ENCODE data around the gene ELMO1.

ELMO1 gene

DNA sequence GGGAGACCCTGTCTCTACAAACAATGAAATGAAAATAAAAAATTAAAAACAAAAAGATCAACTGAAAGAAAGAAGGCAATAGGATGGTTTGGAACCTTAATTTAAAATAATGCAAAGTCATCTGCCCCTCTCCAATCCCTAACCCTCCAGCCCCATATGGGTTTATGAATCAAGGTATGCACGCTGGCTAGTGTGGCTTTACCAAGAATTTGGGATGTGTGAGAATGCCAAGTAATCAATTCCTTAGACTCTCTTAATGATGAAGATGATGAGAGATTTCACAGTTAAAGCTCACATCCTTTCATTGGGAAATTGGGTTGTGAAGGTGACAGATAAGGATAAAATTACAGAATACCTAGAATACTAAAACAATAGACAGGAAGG lies 577.3 kb downstream of the ELMO1 start:
- no peak for DNase-seq (ENCODE audit: low read depth)

DNA sequence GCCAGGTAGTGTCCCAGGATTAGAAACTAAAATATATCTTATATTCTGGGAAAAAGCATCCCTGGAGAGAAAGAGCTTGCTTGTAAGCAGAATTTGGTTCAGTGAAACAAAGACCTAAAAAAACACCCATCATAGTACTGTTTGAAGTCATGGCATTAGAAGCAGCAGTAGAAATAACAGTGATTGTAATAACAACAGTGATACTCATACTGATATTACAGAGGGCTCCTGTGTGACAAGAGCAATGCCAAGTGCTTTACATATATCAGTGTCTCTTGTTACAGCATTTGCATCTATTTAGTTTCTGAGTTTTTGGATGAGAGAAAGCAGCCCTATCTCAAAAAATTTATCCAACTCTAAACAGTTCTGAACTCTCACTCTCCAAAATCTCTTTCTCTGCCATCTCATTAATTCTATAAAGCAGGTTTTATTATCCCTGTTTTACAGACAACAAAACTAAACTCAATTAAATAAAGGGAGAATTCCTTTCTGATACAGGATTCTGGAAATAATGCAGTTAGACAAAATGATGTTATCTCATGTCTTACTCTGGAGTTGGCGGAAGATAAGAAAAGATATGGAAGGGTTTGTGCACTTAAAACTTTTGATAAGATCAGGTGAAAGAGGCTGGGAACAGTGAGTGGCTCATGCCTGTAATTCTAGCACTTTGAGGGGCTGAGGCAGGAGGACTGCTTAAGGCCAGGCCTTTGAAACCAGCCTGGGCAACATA lies 577.9 kb downstream of the ELMO1 start:
- no peak for DNase-seq (ENCODE audit: low read depth)

DNA sequence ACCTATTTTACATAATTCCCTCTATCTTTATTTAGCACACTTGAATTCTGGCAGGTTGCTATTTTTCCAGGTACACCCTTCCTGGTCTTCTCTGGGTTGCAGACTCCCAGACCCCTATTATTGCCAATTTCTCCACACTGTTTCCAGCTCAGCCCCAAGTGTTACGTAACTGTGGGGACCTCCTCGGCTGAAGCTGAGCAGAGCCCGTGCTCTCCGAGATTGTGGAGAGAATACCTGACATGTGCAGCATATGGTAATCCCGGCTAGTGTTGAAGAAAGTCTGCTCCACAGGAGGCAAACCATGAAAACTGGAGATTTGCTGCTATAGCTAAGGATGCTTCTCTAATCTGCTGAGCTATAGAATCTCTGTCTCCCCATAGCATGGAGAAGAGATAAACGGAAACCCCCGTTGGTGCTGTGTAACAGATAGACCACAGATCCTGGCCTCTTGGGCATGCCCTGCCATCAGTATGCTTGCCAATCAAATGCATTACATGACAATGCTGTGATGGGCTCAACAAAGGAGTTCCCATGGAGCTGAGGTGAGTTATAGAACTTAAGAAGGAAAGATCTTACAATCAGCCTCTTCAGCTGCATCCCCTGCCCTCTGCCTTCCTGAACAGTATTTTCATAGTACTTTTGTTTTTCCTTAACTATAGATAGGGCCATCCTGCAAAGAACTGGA lies 579.8 kb downstream of the ELMO1 start:
- no peak for DNase-seq (ENCODE audit: low read depth)

- DNase-seq (ENCODE audit: low read depth), result no peak
Observed at GRCh38 chr7:36865019-36865418, 583.6 kb downstream of the ELMO1 start.

DNA sequence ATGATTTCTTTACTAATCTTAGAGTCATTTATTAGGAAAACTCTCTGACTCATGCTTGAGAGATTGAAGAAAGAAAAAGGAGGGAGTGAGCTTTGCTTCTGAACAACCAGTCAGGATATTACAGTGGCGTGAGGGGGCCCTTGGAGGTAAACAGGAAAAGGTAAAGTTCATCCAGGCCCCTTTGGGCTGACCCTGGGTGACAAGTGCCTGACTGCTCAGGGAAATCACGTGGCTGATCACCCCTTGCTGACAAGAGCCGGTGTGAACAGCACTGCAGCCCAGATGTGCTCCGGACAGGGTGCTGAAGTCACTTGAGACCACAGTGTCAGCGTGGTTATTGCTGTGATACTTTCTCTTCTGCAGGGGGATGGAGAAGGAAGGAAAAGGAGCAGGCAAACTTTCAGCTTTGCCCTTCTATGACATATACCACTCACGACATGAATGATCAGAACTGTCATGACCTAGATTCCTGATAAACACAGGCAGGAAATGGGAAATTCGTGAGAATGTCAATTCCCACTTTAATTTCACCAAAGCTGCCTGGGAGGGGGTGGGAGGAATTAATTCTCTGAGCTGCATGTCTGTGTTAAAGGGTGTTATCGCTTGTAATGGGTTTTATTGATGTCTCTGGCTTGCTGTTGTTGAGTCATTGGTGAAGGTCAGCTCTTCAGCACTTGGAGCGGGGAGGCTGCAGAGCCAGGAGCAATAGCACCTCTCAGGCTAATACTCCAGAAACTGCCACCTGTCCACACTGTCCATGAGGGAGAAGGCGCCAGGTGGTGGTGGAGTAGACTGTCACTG lies 584.6 kb downstream of the ELMO1 start:
- peak; percentile 23 for DNase-seq (ENCODE audit: low read depth)

GRCh38 chr7:36862771-36863261 lies 585.8 kb downstream of the ELMO1 start:
- no peak for DNase-seq (ENCODE audit: low read depth)

DNA sequence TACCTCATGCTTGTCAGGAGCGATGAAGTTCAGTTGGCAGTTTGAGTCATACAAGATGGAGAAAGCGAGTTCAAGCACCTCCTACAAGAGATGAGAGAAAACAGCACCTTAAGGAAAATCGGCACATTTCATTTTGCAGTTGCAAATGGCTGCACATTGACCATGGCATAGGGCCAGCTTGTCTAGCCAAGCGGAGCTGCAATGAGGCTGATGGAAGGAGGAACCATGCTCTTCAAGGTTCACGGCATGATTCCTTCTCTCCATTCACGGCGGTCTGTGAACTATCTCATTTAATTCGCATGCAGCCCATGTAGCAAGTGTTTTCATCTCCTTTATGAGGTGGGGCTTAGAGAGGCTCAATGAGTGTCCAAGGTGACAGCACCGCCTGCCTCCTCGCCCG lies 587.0 kb downstream of the ELMO1 start:
- DNase-seq (ENCODE audit: low read depth), result no peak

GRCh38 chr7:36860681-36861080 lies 588.0 kb downstream of the ELMO1 start:
- DNase-seq (ENCODE audit: low read depth), result no peak

- no peak for DNase-seq (ENCODE audit: low read depth)
Observed at GRCh38 chr7:36855330-36855729, 593.3 kb downstream of the ELMO1 start.

DNA sequence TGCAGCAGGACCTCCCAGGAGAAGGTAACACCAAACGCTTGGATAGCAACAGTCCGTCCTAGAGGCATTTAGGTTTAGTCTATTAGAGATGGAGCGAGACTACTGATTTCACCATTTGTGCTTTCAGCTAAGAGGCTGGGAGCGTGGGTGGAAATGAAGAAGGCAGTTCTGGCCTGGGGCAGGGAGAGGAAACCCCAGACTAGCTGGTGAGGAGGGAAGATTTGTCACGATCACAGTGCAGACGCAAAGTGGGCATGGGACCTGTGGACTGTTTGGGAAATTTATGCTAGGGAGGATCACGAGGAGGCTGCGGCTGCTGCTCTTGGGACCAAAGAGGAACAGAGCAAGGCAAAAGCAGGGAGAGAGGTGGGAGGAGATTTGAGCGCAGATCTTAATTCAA lies 594.0 kb downstream of the ELMO1 start:
- DNase-seq (ENCODE audit: low read depth), result no peak

DNA sequence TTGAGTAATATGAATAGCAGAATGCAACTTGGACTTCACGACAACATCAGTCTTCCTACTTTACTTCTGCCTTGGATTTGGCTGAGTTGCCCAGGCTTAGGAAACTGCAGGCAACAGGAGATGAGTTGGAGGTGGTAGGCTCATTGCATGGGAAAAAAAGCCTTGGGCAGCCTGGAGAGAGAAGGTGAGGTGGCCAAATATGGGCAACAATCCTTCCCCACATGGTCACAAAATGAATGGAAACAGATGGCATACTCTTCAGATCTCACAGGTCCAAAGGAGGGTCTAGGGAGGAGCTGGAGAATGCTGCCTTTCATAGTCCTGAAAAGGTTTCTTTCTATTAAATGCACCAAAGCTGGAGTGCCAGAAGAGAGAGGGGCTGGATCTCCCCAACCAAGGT lies 595.7 kb downstream of the ELMO1 start:
- DNase-seq (ENCODE audit: low read depth), result no peak

GRCh38 chr7:36852017-36852416 lies 596.6 kb downstream of the ELMO1 start:
- DNase-seq (ENCODE audit: low read depth), result no peak

GRCh38 chr7:36851382-36851781 lies 597.3 kb downstream of the ELMO1 start:
- DNase-seq (ENCODE audit: low read depth), result no peak

DNA sequence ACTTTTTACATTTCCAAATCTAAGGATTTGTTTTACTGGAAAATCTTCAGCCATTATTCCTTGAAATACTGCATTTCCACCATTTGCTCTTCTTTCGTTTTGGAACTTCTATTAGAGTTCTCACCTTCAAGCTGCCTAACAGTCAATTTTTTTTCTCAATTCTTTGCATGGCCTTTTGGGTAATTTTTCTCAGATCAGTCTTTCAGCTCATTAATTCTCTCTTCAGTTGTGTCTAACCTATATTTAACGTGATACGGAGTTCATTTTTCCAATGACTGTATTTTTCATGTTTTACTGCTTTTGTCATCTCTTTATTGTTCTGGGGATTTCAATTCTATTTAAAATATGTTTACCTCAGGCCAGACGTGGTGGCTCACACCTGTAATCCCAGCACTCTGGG lies 600.7 kb downstream of the ELMO1 start:
- no peak for DNase-seq (ENCODE audit: low read depth)

- DNase-seq (ENCODE audit: low read depth), result no peak
Observed at GRCh38 chr7:36844374-36844773, 604.3 kb downstream of the ELMO1 start.

DNA sequence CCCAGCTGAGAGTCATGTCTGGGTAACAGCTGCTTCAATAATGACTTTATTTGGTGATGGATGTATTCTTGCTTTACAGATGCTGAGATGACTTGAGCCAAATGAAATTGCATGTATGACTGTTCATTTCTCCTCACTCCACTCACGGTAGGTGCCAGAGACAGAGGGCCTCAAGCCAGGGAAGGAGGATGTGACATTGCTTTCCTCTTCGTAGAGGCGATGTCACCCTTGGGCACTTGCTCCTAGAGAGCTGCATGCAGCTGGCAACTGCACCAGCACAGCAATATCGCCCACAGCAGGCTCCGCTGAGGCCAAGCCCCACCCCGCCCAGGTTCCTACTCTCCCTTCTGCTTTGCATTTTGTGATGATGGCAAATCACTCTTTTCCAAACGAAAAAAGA lies 607.8 kb downstream of the ELMO1 start:
- no peak for DNase-seq (ENCODE audit: low read depth)

DNA sequence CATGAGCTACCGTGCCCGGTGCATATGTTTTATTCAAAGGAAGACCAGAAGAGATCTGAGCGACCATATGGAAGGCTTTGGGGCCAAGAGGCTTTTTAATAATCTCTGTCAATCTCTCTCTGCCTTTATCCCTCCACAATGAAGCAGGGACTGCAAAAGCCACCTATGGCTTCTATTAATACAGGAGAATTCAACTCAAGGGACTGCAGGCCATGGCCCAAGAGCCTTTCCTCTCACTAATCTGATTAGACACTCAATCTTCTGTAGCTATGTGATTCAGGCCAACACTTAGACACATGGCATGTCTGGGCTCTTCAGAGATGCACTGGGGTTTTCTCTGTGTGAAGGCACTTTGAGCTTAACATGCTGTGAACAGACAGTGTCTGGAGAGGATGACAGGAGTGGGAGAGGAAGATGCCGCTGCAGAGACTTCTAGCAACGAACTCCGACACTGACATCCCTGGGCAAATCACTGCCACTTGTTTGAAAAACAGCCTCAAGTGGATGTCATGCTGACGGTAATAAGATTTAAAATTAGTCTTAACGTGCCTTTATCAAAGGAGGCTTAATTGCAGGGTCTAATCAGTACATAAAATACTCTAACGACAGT lies 609.9 kb downstream of the ELMO1 start:
- DNase-seq (ENCODE audit: low read depth), result no peak

- DNase-seq (ENCODE audit: low read depth), result no peak
Observed at GRCh38 chr7:36831049-36831448, 617.6 kb downstream of the ELMO1 start.

GRCh38 chr7:36827726-36828703 lies 620.6 kb downstream of the ELMO1 start:
- no peak for DNase-seq (ENCODE audit: low read depth)

DNA sequence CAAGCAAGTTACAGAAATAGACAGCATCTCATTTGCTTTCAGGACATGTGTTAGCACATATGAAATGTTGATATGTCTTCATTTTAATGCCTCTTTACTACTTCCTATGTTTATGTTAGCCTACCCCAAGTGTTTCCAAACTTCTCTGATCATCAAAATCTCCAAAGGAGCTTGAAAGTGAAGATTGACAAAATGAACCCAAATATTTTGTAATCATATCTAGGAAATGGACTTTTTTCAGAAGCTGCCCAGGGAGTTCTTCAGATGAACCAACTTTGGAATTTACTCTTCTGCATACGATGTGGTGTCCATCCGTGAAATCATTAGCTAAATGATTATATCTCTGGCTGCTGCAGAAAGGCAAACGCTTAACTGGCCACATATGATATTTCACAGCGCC lies 623.2 kb downstream of the ELMO1 start:
- no peak for DNase-seq (ENCODE audit: low read depth)

DNA sequence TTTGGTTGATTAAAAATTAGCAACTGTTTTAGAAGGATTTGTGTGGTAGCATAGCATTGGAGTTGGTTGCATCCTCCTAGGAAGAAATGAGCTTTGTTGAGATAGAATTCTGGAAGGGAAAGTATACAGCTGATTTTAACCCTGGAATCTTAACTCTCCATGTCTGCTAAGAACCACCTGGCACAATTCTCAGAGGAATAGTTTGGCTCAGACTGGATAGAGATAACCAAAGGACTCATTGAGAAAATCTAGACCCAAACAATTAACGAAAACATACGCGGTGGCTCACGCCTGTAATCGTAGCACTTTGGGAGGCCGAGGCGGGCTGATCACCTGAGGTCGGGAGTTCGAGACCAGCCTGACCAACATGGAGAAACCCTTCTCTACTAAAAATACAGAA lies 625.3 kb downstream of the ELMO1 start:
- DNase-seq (ENCODE audit: low read depth), result no peak

Measured in stimulated activated CD8-positive, alpha-beta memory T cell treated with anti-CD3 and anti-CD28 coated beads, Interleukin-4, amount 100 ng/mL, for 24 hours (primary cell).